Neural cell (in vitro differentiated cells): ENCODE measurements around the gene HAS3. TPM values are rescaled to one million over a fixed set of nuclear protein-coding genes. Genes with fewer than 3 reads are reported as not detected.

Source experiments
- H2AFZ ChIP-seq: fragments of 200-600, 300-800 bp; sonication (generic), shearing (Covaris generic); 2 replicates; pipeline ENCODE4 v1.6.0; 2014; ENCODE audit warnings: low read depth, mild to moderate bottlenecking, antibody characterized with exemption, low read length, moderate library complexity
- H3F3A ChIP-seq: fragments of 200-600 bp; shearing (Covaris generic); 2 replicates; pipeline ENCODE4 v1.6.1; 2016; ENCODE audit warnings: mild to moderate bottlenecking, moderate library complexity, mixed read lengths, antibody characterized with exemption, low read length; ENCODE audit not compliant: insufficient read depth, poor library complexity, severe bottlenecking
- H3K27ac ChIP-seq: fragments of 200-600, 300-800 bp; sonication (generic), shearing (Covaris generic); 2 replicates; pipeline ENCODE4 v1.5.1; 2014; ENCODE audit warnings: mild to moderate bottlenecking, low read length, moderate library complexity
- H3K27me3 ChIP-seq: fragments of 300-800, 200-600 bp; sonication (generic), shearing (Covaris generic); 2 replicates; pipeline ENCODE4 v1.6.0; 2014; ENCODE audit warnings: mild to moderate bottlenecking, low read depth, low read length, moderate library complexity; ENCODE audit not compliant: insufficient read depth
- H3K36me3 ChIP-seq: fragments of 300-800, 200-600 bp; sonication (generic), shearing (Covaris generic); 2 replicates; pipeline ENCODE4 v1.5.1; 2014; ENCODE audit warnings: mild to moderate bottlenecking, antibody characterized with exemption, low read length, moderate library complexity; ENCODE audit not compliant: insufficient read depth
- H3K4me2 ChIP-seq: fragments of 300-800, 200-600 bp; sonication (generic), shearing (Covaris generic); 2 replicates; pipeline ENCODE4 v1.6.0; 2014; ENCODE audit warnings: mild to moderate bottlenecking, low read length
- H3K4me3 ChIP-seq: fragments of 300-800, 200-600 bp; sonication (generic), shearing (Covaris generic); 2 replicates; pipeline ENCODE4 v1.5.1; 2014; ENCODE audit warnings: mild to moderate bottlenecking, low read length, moderate library complexity
- H3K79me2 ChIP-seq: fragments of 200-600 bp; shearing (Covaris generic); replicated peaks from 2 replicates; pipeline ENCODE4 v1.6.0; 2014; ENCODE audit warnings: mild to moderate bottlenecking, low read length, moderate library complexity; ENCODE audit not compliant: insufficient read depth
- H3K9ac ChIP-seq: fragments of 300-800, 200-600 bp; sonication (generic), shearing (Covaris generic); 2 replicates; pipeline ENCODE4 v1.6.1; 2016; ENCODE audit warnings: mild to moderate bottlenecking, low read length, mixed read lengths
- H3K9me2 ChIP-seq: fragments of 200-600 bp; shearing (Covaris generic); 2 replicates; pipeline ENCODE4 v1.6.1; 2016; ENCODE audit warnings: mild to moderate bottlenecking, low read length, mixed read lengths; ENCODE audit not compliant: insufficient read depth
- H3K9me3 ChIP-seq: fragments of 200-600, 300-800 bp; sonication (generic), shearing (Covaris generic); 2 replicates; pipeline ENCODE4 v1.6.1; 2016; ENCODE audit warnings: mild to moderate bottlenecking, mixed run types, low read length, moderate library complexity, mixed read lengths
- H4K20me1 ChIP-seq: fragments of 200-600 bp; shearing (Covaris generic); 2 replicates; pipeline ENCODE4 v1.6.1; 2016; ENCODE audit warnings: mild to moderate bottlenecking, mixed run types; ENCODE audit not compliant: insufficient read depth
- CTCF ChIP-seq: fragments of 450-650 bp; IDR thresholded peaks from 2 replicates; pipeline ENCODE4 v1.5.1; 2014; ENCODE audit warnings: antibody characterized with exemption, mild to moderate bottlenecking, moderate library complexity; ENCODE audit not compliant: poor library complexity, severe bottlenecking
- EP300 ChIP-seq: fragments of 450-650 bp; conservative IDR thresholded peaks from 2 replicates; pipeline ENCODE4 v1.6.1; 2014; ENCODE audit warnings: antibody characterized with exemption, mild to moderate bottlenecking, moderate library complexity; ENCODE audit not compliant: poor library complexity, severe bottlenecking
- EZH2 ChIP-seq: fragments of 200-600, 300-800 bp; shearing (Covaris generic), sonication (generic); IDR thresholded peaks from 2 replicates; pipeline ENCODE4 v1.6.1; 2014; ENCODE audit warnings: antibody characterized with exemption, low read length, borderline replicate concordance, mild to moderate bottlenecking; ENCODE audit not compliant: insufficient read depth, poor library complexity, severe bottlenecking
- MXI1 ChIP-seq: fragments of 450-650 bp; conservative IDR thresholded peaks from 2 replicates; pipeline ENCODE4 v1.6.1; 2014; ENCODE audit warnings: antibody characterized with exemption, mild to moderate bottlenecking; ENCODE audit not compliant: poor library complexity, severe bottlenecking
- POLR2AphosphoS5 ChIP-seq: IDR thresholded peaks from 2 replicates; pipeline ENCODE4 v1.6.1; 2012
- RAD21 ChIP-seq: fragments of 450-650 bp; conservative IDR thresholded peaks from 2 replicates; pipeline ENCODE4 v1.6.1; 2014; ENCODE audit warnings: antibody characterized with exemption, mild to moderate bottlenecking, moderate library complexity
- REST ChIP-seq: IDR thresholded peaks from 2 replicates; pipeline ENCODE4 v1.6.1; 2012; ENCODE audit warnings: borderline replicate concordance
- SMC3 ChIP-seq: fragments of 450-650 bp; conservative IDR thresholded peaks from 2 replicates; pipeline ENCODE4 v1.6.1; 2014; ENCODE audit warnings: antibody characterized with exemption, mild to moderate bottlenecking, moderate library complexity; ENCODE audit not compliant: poor library complexity
- TAF1 ChIP-seq: IDR thresholded peaks from 2 replicates; pipeline ENCODE4 v1.6.1; 2012; ENCODE audit warnings: low read depth
- polyA plus RNA-seq: library from polyadenylated mRNA; depleted of rRNA; stranded (reverse); fragments of >200 nt; gene quantifications from 2 replicates; pipeline ENCODE4 v1.2.3, GENCODE V29; 2014

HAS3 gene
- polyA plus RNA-seq, 1 donor from 2014 or later, result 12.5 TPM

- Histone ChIP-seq H3K4me3 (no peak overlapping the region), H3K9me3 (no peaks in the 10 kb centered on the region), H3K9me2 (no peaks in the 10 kb centered on the region), H3K36me3 (no peaks in the 10 kb centered on the region), H3K27me3 (no peaks in the 10 kb centered on the region), H3K79me2 (no peaks in the 10 kb centered on the region), H3F3A (no peaks in the 10 kb centered on the region), H4K20me1 (no peaks in the 10 kb centered on the region), H3K9ac (no peak overlapping the region), H3K4me2 (no peak overlapping the region), H3K27ac (no peak overlapping the region), H2AFZ (no peak overlapping the region)
- TF ChIP-seq RAD21, result no peak
- TF ChIP-seq POLR2AphosphoS5, result no peak
Measured at GRCh38 chr16:69072640-69072974, 32.8 kb upstream of the HAS3 start.

- no peaks in the 10 kb centered on the region for H3K79me2 ChIP-seq
- no peak overlapping the region for H2AFZ ChIP-seq
- H3K9ac ChIP-seq, result no peak overlapping the region
- H3K4me3 ChIP-seq, result no peak overlapping the region
- no peak overlapping the region for H3K4me2 ChIP-seq
- no peaks in the 10 kb centered on the region for H4K20me1 ChIP-seq
- no peaks in the 10 kb centered on the region for H3F3A ChIP-seq
- no peaks in the 10 kb centered on the region for H3K9me3 ChIP-seq
- no peak overlapping the region for H3K27ac ChIP-seq
- H3K36me3 ChIP-seq, result no peaks in the 10 kb centered on the region
- TF ChIP-seq TAF1, result no peak
- TF ChIP-seq CTCF, result no peak
- no peak for TF ChIP-seq EZH2
- no peak for TF ChIP-seq EP300
- TF ChIP-seq SMC3, result no peak
- no peak for TF ChIP-seq POLR2AphosphoS5
- TF ChIP-seq MXI1, result no peak
- TF ChIP-seq REST, result no peak
- TF ChIP-seq RAD21, result no peak
- H3K9me2 ChIP-seq, result no peaks in the 10 kb centered on the region
- no peaks in the 10 kb centered on the region for H3K27me3 ChIP-seq
Measured at GRCh38 chr16:69073181-69073702, 32.2 kb upstream of the HAS3 start.

- H3K9ac ChIP-seq, result no peak overlapping the region
- no peak overlapping the region for H2AFZ ChIP-seq
- H3K4me2 ChIP-seq, result no peak overlapping the region
- H3F3A ChIP-seq, result no peaks in the 10 kb centered on the region
- no peaks in the 10 kb centered on the region for H3K27me3 ChIP-seq
- no peaks in the 10 kb centered on the region for H3K9me3 ChIP-seq
- no peaks in the 10 kb centered on the region for H3K79me2 ChIP-seq
- H4K20me1 ChIP-seq, result no peaks in the 10 kb centered on the region
- TF ChIP-seq RAD21, result no peak
- H3K27ac ChIP-seq, result no peak overlapping the region
- H3K36me3 ChIP-seq, result no peaks in the 10 kb centered on the region
- H3K9me2 ChIP-seq, result no peaks in the 10 kb centered on the region
- H3K4me3 ChIP-seq, result no peak overlapping the region
Measured at GRCh38 chr16:69077251-69077650, 28.2 kb upstream of the HAS3 start.
